Caco-2 (cell line): Measurements from ENCODE around the gene TMA7. TPM values are rescaled to one million over a fixed set of nuclear protein-coding genes. Genes with fewer than 3 reads are reported as not detected.

Experiments
- Bru-seq: library from RNA; stranded (reverse); fragments of 400-500 nt; gene quantifications from one replicate; lab custom pipeline; 2021; lab: Mats Ljungman, UMichigan
- BruChase-seq, 2 experiments: library from RNA; stranded (reverse); fragments of 400-500 nt; gene quantifications; one replicate each; lab custom pipeline; 2021; lab: Mats Ljungman, UMichigan
- BruUV-seq: library from RNA; stranded (reverse); fragments of 400-500 nt; replicated peaks from 2 replicates; lab custom pipeline; 2021; lab: Mats Ljungman, UMichigan
- CTCF ChIA-PET: fragments of 300-600 bp; sonication (Branson Sonifier 250); formaldehyde crosslinking; loops from one replicate; lab custom pipeline; 2022; ENCODE audit warnings: antibody characterized with exemption; lab: Charles Lee
- POLR2A ChIA-PET: fragments of 300-600 bp; sonication (Branson Sonifier 250); formaldehyde crosslinking; loops from one replicate; lab custom pipeline; 2022; ENCODE audit warnings: antibody characterized with exemption; lab: Charles Lee
- DNase-seq, 2 experiments: peaks; one replicate each; pipeline versions ENCODE4 v3.0.0 to v3.0.0-alpha.2; 2020 to 2022
- H3K27me3 ChIP-seq: replicated peaks from 2 replicates; pipeline ENCODE4 v1.6.0; 2011; ENCODE audit warnings: low read length; ENCODE audit not compliant: control insufficient read depth, insufficient read depth
- H3K36me3 ChIP-seq: 2 replicates; pipeline ENCODE4 v1.5.1; 2011; ENCODE audit warnings: low read length; ENCODE audit not compliant: control insufficient read depth, insufficient read depth
- H3K4me1 ChIP-seq: fragments of 250-450 bp; sonication (Bioruptor Pico); 2 replicates; pipeline ENCODE4 v1.5.1; 2020; ENCODE audit warnings: mild to moderate bottlenecking
- H3K4me3 ChIP-seq: 2 replicates; pipeline ENCODE4 v1.5.1; 2011; ENCODE audit warnings: low read depth, mild to moderate bottlenecking, control low read depth, low read length
- H3K9me3 ChIP-seq: fragments of 250-450 bp; sonication (Bioruptor Pico); 2 replicates; pipeline ENCODE4 v1.5.1; 2020; ENCODE audit warnings: mild to moderate bottlenecking, moderate library complexity
- H3K27ac Mint-ChIP-seq: one replicate; pipeline ENCODE4 v1.8.0; 2022; ENCODE audit warnings: mixed read lengths; ENCODE audit not compliant: unreplicated experiment
- H3K27me3 Mint-ChIP-seq: one replicate; pipeline ENCODE4 v1.8.0; 2022; ENCODE audit warnings: mixed read lengths; ENCODE audit not compliant: insufficient read depth, unreplicated experiment
- H3K36me3 Mint-ChIP-seq: one replicate; pipeline ENCODE4 v1.8.0; 2022; ENCODE audit warnings: mild to moderate bottlenecking, mixed read lengths; ENCODE audit not compliant: insufficient read depth, unreplicated experiment
- H3K4me1 Mint-ChIP-seq: one replicate; pipeline ENCODE4 v1.8.0; 2022; ENCODE audit warnings: low read depth, mixed read lengths; ENCODE audit not compliant: unreplicated experiment
- H3K4me3 Mint-ChIP-seq: one replicate; pipeline ENCODE4 v1.8.0; 2022; ENCODE audit warnings: mild to moderate bottlenecking, moderate library complexity, mixed read lengths; ENCODE audit not compliant: unreplicated experiment
- H3K9me3 Mint-ChIP-seq: one replicate; pipeline ENCODE4 v1.8.0; 2022; ENCODE audit warnings: mixed read lengths; ENCODE audit not compliant: unreplicated experiment
- intact Hi-C: fragments of 100-400 bp; cut with micrococcal nuclease; formaldehyde crosslinking; loops from one replicate; pipeline ENCODE4 v1.10.0; 2022; ENCODE audit not compliant: unreplicated experiment
- long read RNA-seq: library from polyadenylated mRNA; stranded (forward); transcript quantifications from one replicate; pipeline ENCODE4 v2.0.0, GENCODE V29; 2022
- total RNA-seq: library from RNA; stranded (reverse); gene quantifications from 2 replicates; pipeline ENCODE4 v1.2.3, GENCODE V29; 2022
- TF ChIP-seq, protein P1 (sequence below), 2 experiments: fragments of 200-600 bp in 1 of 2; IDR thresholded peaks; 1 replicate in 1 of 2; 2 replicates in 1 of 2; pipeline versions ENCODE4 v1.5.1 to v1.8.0; 2011 to 2022; ENCODE audit warnings: antibody characterized with exemption in 1 of 2, control low read depth in 1 of 2, inconsistent platforms in 1 of 2, low read depth in 1 of 2, low read length in 1 of 2, mild to moderate bottlenecking in 1 of 2, moderate library complexity in 1 of 2; ENCODE audit not compliant: insufficient read depth in 1 of 2, severe bottlenecking in 1 of 2, unreplicated experiment in 1 of 2

Gene TMA7
- total RNA-seq: 205 and 227 TPM in 2 replicates
- Bru-seq, nascent RNA: percentile 94 among the genes with signal in this experiment
- percentile 87 among the genes with signal in this experiment for BruChase-seq, experiment 1, labeled RNA remaining after a 2-hour chase
- BruChase-seq, experiment 2, labeled RNA remaining after a 6-hour chase: percentile 92 among the genes with signal in this experiment
- long read RNA-seq, transcript TMA7-202 (3 exons, 619 nt): minor isoform, 25 of 601 reads
- long read RNA-seq, transcript TMA7-201 (4 exons, 561 nt): major isoform, 545 of 601 reads
- long read RNA-seq, partial matches to known transcripts: 3 of 601 reads
- long read RNA-seq, other reads (novel, unspliced or antisense): 28 of 601 reads

DNA sequence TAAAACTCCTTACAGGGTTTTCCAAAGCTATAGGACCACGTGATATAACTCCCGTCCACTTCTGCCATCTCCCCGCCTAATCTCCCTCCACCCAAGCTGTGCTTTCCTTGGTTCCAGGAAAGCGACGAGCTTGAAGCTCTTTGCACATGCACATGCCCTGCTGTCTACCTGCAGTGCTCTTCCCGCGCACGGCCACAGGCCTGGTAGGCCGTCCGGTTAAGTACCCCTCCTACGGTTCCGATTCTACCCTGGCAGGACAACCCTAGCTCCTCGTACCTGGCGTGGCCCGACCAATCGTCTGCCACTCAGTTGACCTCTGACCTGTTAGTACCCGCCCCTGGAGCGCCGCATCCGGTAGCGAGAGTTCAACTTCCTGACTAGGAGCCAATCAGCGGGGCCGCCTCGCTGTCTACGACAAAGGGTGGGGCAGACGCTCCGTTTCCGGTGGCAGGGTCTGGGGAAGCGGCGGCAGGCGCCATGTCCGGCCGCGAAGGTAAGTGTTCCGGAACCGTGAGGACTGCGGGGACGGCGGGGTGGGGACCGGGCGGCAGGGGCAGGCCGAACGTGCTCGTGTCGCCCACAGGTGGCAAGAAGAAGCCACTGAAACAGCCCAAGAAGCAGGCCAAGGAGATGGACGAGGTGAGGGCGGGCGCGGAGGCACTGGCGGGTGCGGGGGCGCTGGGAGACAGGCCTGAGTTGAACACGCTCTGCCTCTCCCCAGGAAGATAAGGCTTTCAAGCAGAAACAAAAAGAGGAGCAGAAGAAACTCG, at the start of gene TMA7, which contains the start of gene CCDC51:
Gene TMA7 (plus strand): TSS at position 438 of the 770 bp plus-strand sequence. CDS start 40 bp downstream, at position 478.
Gene CCDC51 (minus strand): TSS at position 300 of the 770 bp plus-strand sequence. CDS start 4,991 bp downstream, outside the sequence.
- Histone ChIP-seq H3K4me1 (peaks cover 17% of the 10 kb centered on the region), H3K36me3 (no peaks in the 10 kb centered on the region; the same call in 1 of the 2 replicates), H3K4me3 (peak within 1 kb of the TSS; percentile 91), H3K27me3 (no peaks in the 10 kb centered on the region), H3K9me3 (no peaks in the 10 kb centered on the region)
- peak; percentile 98 to 99 for DNase-seq
- H3K4me3 Mint-ChIP-seq: peak within 1 kb of the TSS; percentile 90
- TF ChIP-seq, protein P1, sequence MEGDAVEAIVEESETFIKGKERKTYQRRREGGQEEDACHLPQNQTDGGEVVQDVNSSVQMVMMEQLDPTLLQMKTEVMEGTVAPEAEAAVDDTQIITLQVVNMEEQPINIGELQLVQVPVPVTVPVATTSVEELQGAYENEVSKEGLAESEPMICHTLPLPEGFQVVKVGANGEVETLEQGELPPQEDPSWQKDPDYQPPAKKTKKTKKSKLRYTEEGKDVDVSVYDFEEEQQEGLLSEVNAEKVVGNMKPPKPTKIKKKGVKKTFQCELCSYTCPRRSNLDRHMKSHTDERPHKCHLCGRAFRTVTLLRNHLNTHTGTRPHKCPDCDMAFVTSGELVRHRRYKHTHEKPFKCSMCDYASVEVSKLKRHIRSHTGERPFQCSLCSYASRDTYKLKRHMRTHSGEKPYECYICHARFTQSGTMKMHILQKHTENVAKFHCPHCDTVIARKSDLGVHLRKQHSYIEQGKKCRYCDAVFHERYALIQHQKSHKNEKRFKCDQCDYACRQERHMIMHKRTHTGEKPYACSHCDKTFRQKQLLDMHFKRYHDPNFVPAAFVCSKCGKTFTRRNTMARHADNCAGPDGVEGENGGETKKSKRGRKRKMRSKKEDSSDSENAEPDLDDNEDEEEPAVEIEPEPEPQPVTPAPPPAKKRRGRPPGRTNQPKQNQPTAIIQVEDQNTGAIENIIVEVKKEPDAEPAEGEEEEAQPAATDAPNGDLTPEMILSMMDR (IDR thresholded peaks at IDR 0.05; ENCODE audit: insufficient read depth in 1 of 2, low read depth in 1 of 2, low read length in 1 of 2, severe bottlenecking in 1 of 2, unreplicated experiment in 1 of 2): no peak
- H3K4me1 Mint-ChIP-seq: peaks cover 10% of the 10 kb centered on the region
- no TSS peak for BruUV-seq
- no peaks in the 10 kb centered on the region for H3K9me3 Mint-ChIP-seq
- H3K27me3 Mint-ChIP-seq: no peaks in the 10 kb centered on the region
- intact Hi-C loops: loop anchor here (5.0 kb wide), 1 partner anchor 253 kb away; the partner anchor contains the start of gene CDC25A
- ChIA-PET CTCF (interaction anchor here (0.6 to 2.1 kb wide), 16 partner anchors 9 to 245 kb away, joined by 3 to 31 read pairs (median 4); partner anchors contain the start of gene PFKFB4), POLR2A (interaction anchor here (0.5 to 2.0 kb wide), 16 partner anchors 9 to 629 kb away, joined by 3 to 14 read pairs (median 4); partner anchors contain the start of genes CDC25A, PFKFB4, PLXNB1 and ZNF589)
- H3K27ac Mint-ChIP-seq: peak within 1 kb of the TSS; percentile 75
- peaks cover 55% of the 10 kb centered on the region for H3K36me3 Mint-ChIP-seq

DNA sequence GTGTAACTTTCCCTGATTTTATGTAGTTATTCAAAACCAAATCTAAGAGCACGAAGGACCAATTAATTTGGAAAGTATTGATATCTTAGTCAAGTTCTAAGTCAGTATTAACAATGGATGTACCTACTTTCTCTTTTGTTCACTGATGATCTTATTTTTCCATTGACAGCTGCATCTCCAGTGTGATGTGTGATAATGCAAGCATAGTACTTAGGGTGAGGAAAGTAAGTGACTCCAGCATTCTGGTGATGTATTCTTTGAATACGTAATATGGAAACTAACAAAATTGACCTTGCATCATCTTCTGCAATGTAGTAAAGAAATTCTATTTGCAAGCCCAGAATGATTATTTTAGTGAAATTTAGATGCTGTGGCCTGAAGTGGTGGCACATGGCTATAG, 45.7 kb upstream of the TMA7 start:
- no TSS peak for BruUV-seq
- Mint-ChIP-seq H3K4me1 (peaks cover under 1% of the 10 kb centered on the region), H3K36me3 (peaks cover 7% of the 10 kb centered on the region), H3K4me3 (no peak overlapping the region), H3K27me3 (no peaks in the 10 kb centered on the region), H3K9me3 (no peaks in the 10 kb centered on the region), H3K27ac (no peak overlapping the region)
- Histone ChIP-seq H3K4me3 (no peak overlapping the region), H3K36me3 (no peaks in the 10 kb centered on the region), H3K4me1 (no peaks in the 10 kb centered on the region), H3K27me3 (no peaks in the 10 kb centered on the region), H3K9me3 (no peaks in the 10 kb centered on the region)
- POLR2A ChIA-PET: no interaction called here
- CTCF ChIA-PET: interaction anchor here (1.2 to 1.3 kb wide), 2 partner anchors 42 to 121 kb away, joined by 3 read pairs; no protein-coding TSS in a partner anchor
- intact Hi-C loops: loop anchor here (5.0 kb wide), 1 partner anchor 92 kb away; the partner anchor contains the start of gene NME6
- TF ChIP-seq, protein P1 (IDR thresholded peaks at IDR 0.05; ENCODE audit: insufficient read depth in 1 of 2, low read depth in 1 of 2, low read length in 1 of 2, severe bottlenecking in 1 of 2, unreplicated experiment in 1 of 2): no peak
- no peak for DNase-seq

- TF ChIP-seq, protein P1 (IDR thresholded peaks at IDR 0.05; ENCODE audit: insufficient read depth in 1 of 2, low read depth in 1 of 2, low read length in 1 of 2, severe bottlenecking in 1 of 2, unreplicated experiment in 1 of 2): no peak
- no peak for DNase-seq
- Mint-ChIP-seq H3K27me3 (no peaks in the 10 kb centered on the region), H3K36me3 (peaks cover 13% of the 10 kb centered on the region), H3K4me3 (no peak overlapping the region), H3K9me3 (no peaks in the 10 kb centered on the region), H3K4me1 (peaks cover 11% of the 10 kb centered on the region), H3K27ac (peak overlapping the region; percentile 7)
- no peaks in the 10 kb centered on the region for H3K4me1 ChIP-seq
- POLR2A ChIA-PET: no interaction called here
- H3K4me3 ChIP-seq: no peak overlapping the region
- intact Hi-C loops: no loop called here
- no TSS peak for BruUV-seq
- H3K36me3 ChIP-seq: no peaks in the 10 kb centered on the region; the same call in 1 of the 2 replicates
- no peaks in the 10 kb centered on the region for H3K9me3 ChIP-seq
- CTCF ChIA-PET: no interaction called here
- no peaks in the 10 kb centered on the region for H3K27me3 ChIP-seq
Observed at GRCh38 chr3:48395714-48396113, 44.3 kb upstream of the TMA7 start.
